ENCODE results near the gene HDAC8.

The HDAC8 gene

GRCh38 chrX:72297953-72298730 lies 274.5 kb downstream of the HDAC8 start:
- TF ChIP-seq ZFX (IDR thresholded peaks at IDR 0.05; ENCODE audit: borderline replicate concordance) (no peak), CTCF (IDR thresholded peaks at IDR 0.05) (peak; percentile 14; the same call in 1 of the 2 replicates)
- no peak overlapping the region for H3K27ac ChIP-seq

- no peak for TF ChIP-seq ZFX (IDR thresholded peaks at IDR 0.05; ENCODE audit: borderline replicate concordance)
- TF ChIP-seq CTCF (IDR thresholded peaks at IDR 0.05) = no peak
- no peak overlapping the region for H3K27ac ChIP-seq
Observed at GRCh38 chrX:72296991-72297390, 275.7 kb downstream of the HDAC8 start.

GRCh38 chrX:72295745-72296144 lies 276.9 kb downstream of the HDAC8 start:
- no peak overlapping the region for H3K27ac ChIP-seq
- TF ChIP-seq ZFX (IDR thresholded peaks at IDR 0.05; ENCODE audit: borderline replicate concordance) (no peak), CTCF (IDR thresholded peaks at IDR 0.05) (no peak)

GRCh38 chrX:72294497-72294896 lies 278.1 kb downstream of the HDAC8 start:
- TF ChIP-seq ZFX (IDR thresholded peaks at IDR 0.05; ENCODE audit: borderline replicate concordance) = no peak
- TF ChIP-seq CTCF (IDR thresholded peaks at IDR 0.05) = no peak
- H3K27ac ChIP-seq = no peak overlapping the region

- TF ChIP-seq ZFX (IDR thresholded peaks at IDR 0.05; ENCODE audit: borderline replicate concordance) (no peak), CTCF (IDR thresholded peaks at IDR 0.05) (no peak)
- H3K27ac ChIP-seq = no peak overlapping the region
Observed at GRCh38 chrX:72282302-72282701, 290.3 kb downstream of the HDAC8 start.

GRCh38 chrX:72280321-72280845 lies 292.3 kb downstream of the HDAC8 start:
- TF ChIP-seq CTCF (IDR thresholded peaks at IDR 0.05) (no peak), ZFX (IDR thresholded peaks at IDR 0.05; ENCODE audit: borderline replicate concordance) (no peak)
- H3K27ac ChIP-seq = no peak overlapping the region
